ENCODE data around the gene MRPL21.
"Not testable (repeated sequence)": the region's sequence is repeated elsewhere in the genome, so short reads cannot be mapped to it uniquely, and the experiment has no call there.

MRPL21 gene

GRCh38 chr11:68856425-68857030, 47.1 kb downstream of the MRPL21 start:
- not testable (repeated sequence) for H3K9me3 ChIP-seq (replicated peaks; ENCODE audit: low read length); H3K36me3 ChIP-seq (ENCODE audit: insufficient read depth, low read length); H3K4me2 ChIP-seq (ENCODE audit: low read length); H3K4me3 ChIP-seq (ENCODE audit: low read length); H3K4me1 ChIP-seq (ENCODE audit: control insufficient read depth, insufficient read depth, low read length); H3K9ac ChIP-seq (ENCODE audit: low read depth, low read length)
- H3K27me3 ChIP-seq (ENCODE audit: control insufficient read depth, insufficient read depth, low read length): peaks cover 35% of the 10 kb centered on the region

- Histone ChIP-seq H3K4me1 (ENCODE audit: control insufficient read depth, insufficient read depth, low read length) (peaks cover 6% of the 10 kb centered on the region), H3K9me3 (replicated peaks; ENCODE audit: low read length) (no peaks in the 10 kb centered on the region), H3K27me3 (ENCODE audit: control insufficient read depth, insufficient read depth, low read length) (peaks cover 42% of the 10 kb centered on the region), H3K4me3 (ENCODE audit: low read length) (peak overlapping the region; percentile 69), H3K9ac (ENCODE audit: low read depth, low read length) (peak overlapping the region; percentile 46), H3K4me2 (ENCODE audit: low read length) (peak overlapping the region; percentile 89), H3K36me3 (ENCODE audit: insufficient read depth, low read length) (no peaks in the 10 kb centered on the region)
These were observed 48.2 kb downstream of the MRPL21 start for GRCh38 chr11:68855205-68855981.

- no peak overlapping the region for H3K4me3 ChIP-seq (ENCODE audit: low read length)
- no peaks in the 10 kb centered on the region for H3K36me3 ChIP-seq (ENCODE audit: insufficient read depth, low read length)
- no peaks in the 10 kb centered on the region for H3K9me3 ChIP-seq (replicated peaks; ENCODE audit: low read length)
- peaks cover 42% of the 10 kb centered on the region for H3K27me3 ChIP-seq (ENCODE audit: control insufficient read depth, insufficient read depth, low read length)
- peak overlapping the region; percentile 89 for H3K4me2 ChIP-seq (ENCODE audit: low read length)
- H3K4me1 ChIP-seq (ENCODE audit: control insufficient read depth, insufficient read depth, low read length): peaks cover 6% of the 10 kb centered on the region
- H3K9ac ChIP-seq (ENCODE audit: low read depth, low read length): no peak overlapping the region
These were observed 49.2 kb downstream of the MRPL21 start for GRCh38 chr11:68854273-68854958.

- no peak overlapping the region for H3K4me3 ChIP-seq (ENCODE audit: low read length)
- H3K27me3 ChIP-seq (ENCODE audit: control insufficient read depth, insufficient read depth, low read length): peaks cover 46% of the 10 kb centered on the region
- peaks cover 6% of the 10 kb centered on the region for H3K4me1 ChIP-seq (ENCODE audit: control insufficient read depth, insufficient read depth, low read length)
- H3K9me3 ChIP-seq (replicated peaks; ENCODE audit: low read length): no peaks in the 10 kb centered on the region
- no peak overlapping the region for H3K9ac ChIP-seq (ENCODE audit: low read depth, low read length)
- H3K36me3 ChIP-seq (ENCODE audit: insufficient read depth, low read length): no peaks in the 10 kb centered on the region
- no peak overlapping the region for H3K4me2 ChIP-seq (ENCODE audit: low read length)
These were observed 51.0 kb downstream of the MRPL21 start for GRCh38 chr11:68852628-68853027.

GRCh38 chr11:68848429-68848828, 55.2 kb downstream of the MRPL21 start:
- no peaks in the 10 kb centered on the region for H3K9me3 ChIP-seq (replicated peaks; ENCODE audit: low read length)
- peaks cover 48% of the 10 kb centered on the region for H3K27me3 ChIP-seq (ENCODE audit: control insufficient read depth, insufficient read depth, low read length)
- H3K4me3 ChIP-seq (ENCODE audit: low read length): no peak overlapping the region
- H3K36me3 ChIP-seq (ENCODE audit: insufficient read depth, low read length): no peaks in the 10 kb centered on the region
- no peak overlapping the region for H3K9ac ChIP-seq (ENCODE audit: low read depth, low read length)
- no peaks in the 10 kb centered on the region for H3K4me1 ChIP-seq (ENCODE audit: control insufficient read depth, insufficient read depth, low read length)
- no peak overlapping the region for H3K4me2 ChIP-seq (ENCODE audit: low read length)

- peaks cover 46% of the 10 kb centered on the region for H3K27me3 ChIP-seq (ENCODE audit: control insufficient read depth, insufficient read depth, low read length)
These were observed 56.2 kb downstream of the MRPL21 start for GRCh38 chr11:68847395-68847794.

GRCh38 chr11:68845351-68846002, 58.2 kb downstream of the MRPL21 start:
- peaks cover 32% of the 10 kb centered on the region for H3K27me3 ChIP-seq (ENCODE audit: control insufficient read depth, insufficient read depth, low read length)

More at GRCh38 chr11:68847395-68847794, 56.2 kb downstream of the MRPL21 start:
- H3K36me3 ChIP-seq (ENCODE audit: insufficient read depth, low read length): no peaks in the 10 kb centered on the region
- no peak overlapping the region for H3K9ac ChIP-seq (ENCODE audit: low read depth, low read length)
- peaks cover 2% of the 10 kb centered on the region for H3K4me1 ChIP-seq (ENCODE audit: control insufficient read depth, insufficient read depth, low read length)
- H3K4me2 ChIP-seq (ENCODE audit: low read length): no peak overlapping the region
- no peaks in the 10 kb centered on the region for H3K9me3 ChIP-seq (replicated peaks; ENCODE audit: low read length)
- H3K4me3 ChIP-seq (ENCODE audit: low read length): no peak overlapping the region

GRCh38 chr11:68844801-68845200, 58.8 kb downstream of the MRPL21 start:
- Histone ChIP-seq H3K36me3 (ENCODE audit: insufficient read depth, low read length) (no peaks in the 10 kb centered on the region), H3K4me3 (ENCODE audit: low read length) (no peak overlapping the region), H3K4me1 (ENCODE audit: control insufficient read depth, insufficient read depth, low read length) (peaks cover 17% of the 10 kb centered on the region), H3K4me2 (ENCODE audit: low read length) (no peak overlapping the region), H3K9ac (ENCODE audit: low read depth, low read length) (no peak overlapping the region), H3K27me3 (ENCODE audit: control insufficient read depth, insufficient read depth, low read length) (peaks cover 32% of the 10 kb centered on the region), H3K9me3 (replicated peaks; ENCODE audit: low read length) (no peaks in the 10 kb centered on the region)

More at GRCh38 chr11:68845351-68846002, 58.2 kb downstream of the MRPL21 start:
- H3K4me3 ChIP-seq (ENCODE audit: low read length): no peak overlapping the region
- no peaks in the 10 kb centered on the region for H3K36me3 ChIP-seq (ENCODE audit: insufficient read depth, low read length)
- H3K4me1 ChIP-seq (ENCODE audit: control insufficient read depth, insufficient read depth, low read length): peaks cover 11% of the 10 kb centered on the region
- H3K9me3 ChIP-seq (replicated peaks; ENCODE audit: low read length): no peaks in the 10 kb centered on the region
- H3K9ac ChIP-seq (ENCODE audit: low read depth, low read length): no peak overlapping the region
- no peak overlapping the region for H3K4me2 ChIP-seq (ENCODE audit: low read length)

- H3K27me3 ChIP-seq (ENCODE audit: control insufficient read depth, insufficient read depth, low read length): peaks cover 32% of the 10 kb centered on the region
- no peaks in the 10 kb centered on the region for H3K9me3 ChIP-seq (replicated peaks; ENCODE audit: low read length)
- H3K36me3 ChIP-seq (ENCODE audit: insufficient read depth, low read length): no peaks in the 10 kb centered on the region
- peaks cover 22% of the 10 kb centered on the region for H3K4me1 ChIP-seq (ENCODE audit: control insufficient read depth, insufficient read depth, low read length)
- H3K4me3 ChIP-seq (ENCODE audit: low read length): no peak overlapping the region
- H3K4me2 ChIP-seq (ENCODE audit: low read length): no peak overlapping the region
- no peak overlapping the region for H3K9ac ChIP-seq (ENCODE audit: low read depth, low read length)
These were observed 59.3 kb downstream of the MRPL21 start for GRCh38 chr11:68844376-68844775.

GRCh38 chr11:68843703-68844312, 59.8 kb downstream of the MRPL21 start:
- Histone ChIP-seq H3K4me2 (ENCODE audit: low read length) (no peak overlapping the region), H3K36me3 (ENCODE audit: insufficient read depth, low read length) (no peaks in the 10 kb centered on the region), H3K9me3 (replicated peaks; ENCODE audit: low read length) (no peaks in the 10 kb centered on the region), H3K9ac (ENCODE audit: low read depth, low read length) (no peak overlapping the region), H3K4me3 (ENCODE audit: low read length) (no peak overlapping the region), H3K27me3 (ENCODE audit: control insufficient read depth, insufficient read depth, low read length) (peaks cover 28% of the 10 kb centered on the region), H3K4me1 (ENCODE audit: control insufficient read depth, insufficient read depth, low read length) (peaks cover 23% of the 10 kb centered on the region)

- no peaks in the 10 kb centered on the region for H3K9me3 ChIP-seq (replicated peaks; ENCODE audit: low read length)
- peaks cover 29% of the 10 kb centered on the region for H3K4me1 ChIP-seq (ENCODE audit: control insufficient read depth, insufficient read depth, low read length)
- no peaks in the 10 kb centered on the region for H3K36me3 ChIP-seq (ENCODE audit: insufficient read depth, low read length)
- H3K9ac ChIP-seq (ENCODE audit: low read depth, low read length): no peak overlapping the region
- peaks cover 28% of the 10 kb centered on the region for H3K27me3 ChIP-seq (ENCODE audit: control insufficient read depth, insufficient read depth, low read length)
- peak overlapping the region; percentile 63 for H3K4me2 ChIP-seq (ENCODE audit: low read length)
- peak overlapping the region; percentile 31 for H3K4me3 ChIP-seq (ENCODE audit: low read length)
These were observed 60.5 kb downstream of the MRPL21 start for GRCh38 chr11:68843052-68843561.

Measured in skeletal muscle satellite cell (primary cell).